OCI-LY7 (cell line): ENCODE results near the gene FAM3D.

Experiments
- CTCF ChIP-seq: fragments of 200-600 bp; sonication (generic); conservative IDR thresholded peaks from 2 replicates; pipeline ENCODE4 v1.5.1; 2014; ENCODE audit warnings: mild to moderate bottlenecking, antibody characterized with exemption, low read length, moderate library complexity, mixed read lengths
- EZH2phosphoT487 ChIP-seq: fragments of 200-600 bp; sonication (generic); IDR thresholded peaks from 2 replicates; pipeline ENCODE4 v1.6.1; 2018; ENCODE audit warnings: low read depth, borderline replicate concordance, mild to moderate bottlenecking, mixed run types, antibody characterized with exemption, low read length, moderate library complexity, mixed read lengths

GRCh38 chr3:58652624-58653023, 13.9 kb downstream of the FAM3D start:
- TF ChIP-seq CTCF (no peak), EZH2phosphoT487 (no peak)
